Measurements from ENCODE around the gene ATF6. TPM values are rescaled to one million over a fixed set of nuclear protein-coding genes. Genes with fewer than 3 reads are reported as not detected.

Gene ATF6
- total and polyA plus RNA-seq, 2 donors (not counting 3 experiments of a cell fraction or from before 2014, with no cell fraction given) = 24.9 to 40.3 TPM

GRCh38 chr1:161848676-161849075, 82.6 kb downstream of the ATF6 start:
- no peak for FAIRE-seq
- ChIA-PET CTCF (no interaction called here), POLR2A (no interaction called here)
- no TSS peak for BruUV-seq (replicated peaks)
- H3K4me1 ChIP-seq (ENCODE audit: control insufficient read depth, extremely low read depth, insufficient read depth, low read length) = peaks cover 8% of the 10 kb centered on the region
- no peaks in the 10 kb centered on the region for H3K27me3 ChIP-seq (ENCODE audit: control insufficient read depth in 2 of 2, insufficient read depth in 2 of 2, low read length in 2 of 2)
- intact Hi-C loops (cut with micrococcal nuclease) (loop anchor here (5.0 kb wide), 1 partner anchor 56 kb away; no protein-coding TSS in a partner anchor), dilution Hi-C loops (cut with MboI; ENCODE audit: extremely low pct_ligation_motif_present, low sequenced_read_pairs) (no loop called here)
- H3K4me3 ChIP-seq (replicated peaks in 1 of 3; ENCODE audit: insufficient read depth in 1 of 3, low read depth in 1 of 3, low read length in 3 of 3) = no peak overlapping the region
- H3K4me2 ChIP-seq (ENCODE audit: insufficient read depth, low read length) = no peak overlapping the region
- H3K27ac ChIP-seq (ENCODE audit: insufficient read depth, low read depth, low read length) = no peak overlapping the region
- no peak overlapping the region for H2AFZ ChIP-seq (ENCODE audit: low read depth, low read length)
- H3K79me2 ChIP-seq (ENCODE audit: control insufficient read depth, insufficient read depth, low read length) = no peaks in the 10 kb centered on the region
- no peak for DNase-seq (ENCODE audit: low read depth, low spot score)
- no peak for TF ChIP-seq MYC (IDR thresholded peaks at IDR 0.05; ENCODE audit: low read depth, low read length)
- no peak for TF ChIP-seq EZH2 (IDR thresholded peaks at IDR 0.05; ENCODE audit: borderline replicate concordance, low read depth, low read length, severe bottlenecking)
- TF ChIP-seq JUN (IDR thresholded peaks at IDR 0.05; ENCODE audit: borderline replicate concordance, insufficient read depth, insufficient read length, low read depth) = no peak
- TF ChIP-seq GATA2 (IDR thresholded peaks at IDR 0.05; ENCODE audit: insufficient read depth, insufficient read length, low read depth, low read length) = no peak
- TF ChIP-seq FOS (IDR thresholded peaks at IDR 0.05; ENCODE audit: borderline replicate concordance, insufficient read depth, low read length) = no peak
- TF ChIP-seq, protein P1, sequence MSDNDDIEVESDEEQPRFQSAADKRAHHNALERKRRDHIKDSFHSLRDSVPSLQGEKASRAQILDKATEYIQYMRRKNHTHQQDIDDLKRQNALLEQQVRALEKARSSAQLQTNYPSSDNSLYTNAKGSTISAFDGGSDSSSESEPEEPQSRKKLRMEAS (IDR thresholded peaks at IDR 0.05; ENCODE audit: insufficient read depth, insufficient read length) = no peak
- no peak for TF ChIP-seq POLR2A (IDR thresholded peaks at IDR 0.05; ENCODE audit: low read depth, low read length)
- TF ChIP-seq CTCF (IDR thresholded peaks at IDR 0.05; ENCODE audit: extremely low read depth in 1 of 2, insufficient read depth in 1 of 2, low read depth in 1 of 2, low read length in 2 of 2) = no peak
- no peak for TF ChIP-seq POLR2AphosphoS5 (IDR thresholded peaks at IDR 0.05; ENCODE audit: insufficient read depth, low read depth, low read length)
- H3K9me1 ChIP-seq (replicated peaks; ENCODE audit: control insufficient read depth, extremely low read depth, insufficient read depth, low read length) = no peaks in the 10 kb centered on the region
- H3K9ac ChIP-seq (replicated peaks; ENCODE audit: extremely low read depth, insufficient read depth, low read length) = no peak overlapping the region
- H3K36me3 ChIP-seq (ENCODE audit: control insufficient read depth in 2 of 2, extremely low read depth in 1 of 2, insufficient read depth in 2 of 2, low read length in 2 of 2) = peaks cover 3 to 5% of the 10 kb centered on the region in 2 experiments
- no peaks in the 10 kb centered on the region for H3K9me3 ChIP-seq (replicated peaks; ENCODE audit: control insufficient read depth, insufficient read depth, low read length)
- no peaks in the 10 kb centered on the region for H4K20me1 ChIP-seq (replicated peaks; ENCODE audit: control insufficient read depth, extremely low read depth, insufficient read depth, low read length)

Data from endothelial cell of umbilical vein (primary cell).